ENCODE data around the gene PCDH9.

Gene PCDH9

DNA sequence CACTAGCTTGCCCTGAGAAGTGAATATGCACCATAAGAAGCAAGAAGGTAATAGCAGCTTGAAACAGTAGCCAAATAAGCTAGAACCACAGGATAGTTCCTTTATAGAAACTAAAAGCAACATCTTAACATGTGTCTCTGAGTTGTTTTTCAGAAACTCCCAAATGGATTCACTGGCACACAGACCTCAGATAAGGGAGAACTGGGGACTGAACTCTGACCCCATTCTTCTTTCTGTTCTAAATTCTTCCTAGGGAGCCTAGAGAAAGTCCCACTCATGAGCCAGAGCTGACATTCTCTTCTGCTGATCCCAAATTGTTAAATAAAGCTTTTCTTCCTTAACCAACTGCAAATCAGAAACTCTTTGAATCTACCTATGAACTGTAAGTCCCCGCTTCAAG, 146.1 kb downstream of the PCDH9 start:
- no peak for DNase-seq (ENCODE audit: low read depth)

DNA sequence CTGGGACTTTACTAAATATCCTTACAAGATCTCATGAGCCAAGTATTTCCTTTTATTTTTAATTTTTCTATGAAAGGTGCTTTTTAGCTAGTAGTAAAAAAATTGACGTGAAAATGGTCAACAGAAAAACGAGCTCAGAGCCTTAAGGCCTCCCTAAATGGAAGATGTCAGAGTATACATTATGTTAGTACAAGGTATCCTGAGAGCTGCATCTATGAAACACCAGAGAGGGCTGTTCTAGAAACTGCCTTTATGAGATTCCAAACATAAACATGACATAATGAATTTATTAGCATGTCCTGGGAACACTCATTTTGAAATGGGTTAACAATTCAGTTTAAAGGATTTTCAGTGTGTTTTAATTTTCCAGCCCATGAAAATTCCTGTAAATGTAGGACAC, 146.6 kb downstream of the PCDH9 start:
- no peak for DNase-seq (ENCODE audit: low read depth)

DNA sequence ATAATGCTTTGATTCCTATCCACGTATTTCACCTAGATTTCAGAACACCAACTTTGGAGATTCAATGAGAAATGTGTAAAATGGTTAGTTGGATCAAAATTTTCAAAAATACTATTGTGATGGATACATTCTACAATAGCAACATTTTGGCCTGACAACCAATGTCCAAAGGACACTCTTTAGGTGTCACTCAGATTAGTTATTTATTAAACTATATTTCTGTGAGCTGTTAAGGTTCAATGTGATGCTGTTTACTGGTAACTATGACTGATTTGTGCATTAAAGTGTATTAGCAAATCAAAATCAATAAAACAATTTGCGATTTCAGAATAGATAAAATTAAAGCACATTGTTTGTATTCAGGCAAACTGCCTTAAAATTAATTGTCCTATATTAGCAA, 149.8 kb downstream of the PCDH9 start:
- no peak for DNase-seq (ENCODE audit: low read depth)

DNA sequence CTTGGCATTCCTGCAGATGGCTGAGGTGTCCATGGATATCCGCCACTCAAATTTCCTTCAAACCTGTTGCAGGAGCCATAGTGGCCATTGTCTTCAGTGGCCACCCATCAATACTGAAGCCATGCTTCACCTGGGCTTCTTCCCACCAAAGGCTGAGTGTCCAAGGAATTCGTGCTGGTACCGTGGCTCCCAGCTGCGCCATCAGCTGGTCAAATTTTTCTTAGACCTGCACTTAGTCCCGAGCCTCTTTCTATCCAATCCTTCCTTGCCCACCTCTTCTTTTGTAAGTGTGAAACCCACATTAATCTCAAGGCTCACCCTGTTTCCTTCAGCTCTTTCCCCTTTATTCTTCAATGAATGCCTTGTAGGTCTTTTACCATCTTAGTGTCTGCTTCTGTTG, 152.1 kb downstream of the PCDH9 start:
- no peak for DNase-seq (ENCODE audit: low read depth)

DNA sequence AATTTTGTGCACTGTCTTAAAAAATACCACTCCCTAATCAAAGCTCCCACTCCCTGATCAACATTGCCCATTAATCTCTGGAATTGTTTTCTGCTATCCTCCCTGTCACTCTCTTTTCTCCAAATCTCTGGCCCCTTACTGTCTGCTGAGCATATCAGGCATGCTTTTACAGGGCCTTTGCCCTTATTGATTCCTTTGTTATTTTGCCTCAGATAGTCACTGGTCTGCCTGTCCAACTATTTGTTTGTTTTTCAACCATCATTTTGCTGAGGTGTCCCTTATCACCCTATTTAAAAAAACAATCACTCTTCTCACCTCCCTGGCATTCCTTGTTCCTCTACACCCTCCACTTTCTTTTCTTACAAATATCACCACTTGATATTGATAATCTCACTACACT, 153.0 kb downstream of the PCDH9 start:
- DNase-seq (ENCODE audit: low read depth) = no peak

DNA sequence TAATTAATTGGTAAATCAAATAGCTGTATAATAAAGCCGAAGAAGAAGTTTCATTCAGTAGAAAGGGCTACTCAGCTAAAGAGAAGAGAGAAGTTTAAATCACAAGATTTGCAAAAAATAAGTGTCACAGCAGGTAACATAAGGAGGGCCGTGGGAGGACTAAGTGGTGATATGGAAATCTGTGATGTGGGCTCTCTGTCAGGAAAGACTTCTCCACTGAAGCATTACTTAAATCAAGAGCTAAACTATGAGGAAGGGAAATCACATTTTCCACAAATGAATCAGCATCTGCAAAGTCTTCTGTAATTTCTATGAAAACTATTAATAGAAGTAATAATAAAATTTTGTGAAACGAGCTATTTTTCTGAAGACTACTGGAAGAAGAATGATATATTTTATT, 153.8 kb downstream of the PCDH9 start:
- no peak for DNase-seq (ENCODE audit: low read depth)

DNA sequence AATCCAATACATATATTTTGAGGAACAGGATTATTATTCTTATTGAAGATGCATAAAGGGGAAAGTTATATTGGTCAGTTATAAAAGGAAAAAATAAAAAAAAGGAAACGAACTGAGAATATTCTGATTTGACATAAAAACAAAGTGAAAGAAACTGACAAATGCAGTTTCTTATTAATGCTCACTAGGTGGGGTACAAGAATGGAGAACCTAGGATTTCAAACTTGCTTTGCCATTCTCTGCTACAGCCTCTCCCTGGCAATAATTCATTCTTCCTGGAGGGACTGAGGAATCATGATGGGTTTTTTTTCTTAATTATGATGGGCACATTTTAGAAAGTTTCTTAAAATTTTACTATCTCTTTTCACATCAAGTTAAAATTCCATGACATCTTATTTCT, 154.9 kb downstream of the PCDH9 start:
- DNase-seq (ENCODE audit: low read depth) = peak; percentile 1

DNA sequence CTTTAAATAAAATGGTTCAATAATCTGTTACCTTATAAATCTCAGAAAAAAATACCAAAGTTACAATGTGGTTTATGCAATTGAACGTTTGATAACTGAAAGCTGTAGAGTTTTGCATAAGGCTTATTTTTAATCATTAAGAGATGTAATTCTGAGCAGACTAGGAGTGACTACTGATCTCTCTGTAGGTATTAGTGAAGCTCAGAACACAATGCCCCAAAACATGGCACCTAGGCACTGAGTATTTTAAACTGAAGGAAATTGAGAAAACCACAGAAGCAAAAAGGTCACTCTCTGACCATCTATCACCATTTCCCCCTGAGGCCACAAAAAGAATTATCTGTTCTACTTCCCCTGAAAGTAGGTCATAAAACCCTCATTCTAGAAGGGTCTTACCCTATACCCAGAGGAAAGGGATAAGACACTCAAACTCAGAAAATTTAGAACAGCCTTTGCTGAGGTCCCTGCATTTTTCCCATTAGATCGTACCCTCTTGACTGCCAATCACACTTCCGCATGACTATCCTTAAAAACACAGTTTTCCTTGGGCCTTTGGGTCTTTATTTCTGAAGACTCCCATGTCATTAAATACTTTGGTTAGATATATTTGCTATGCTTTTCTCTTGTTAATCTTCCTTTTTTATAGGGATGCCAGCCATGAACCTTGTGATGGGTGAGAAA, 158.1 kb downstream of the PCDH9 start:
- DNase-seq (ENCODE audit: low read depth) = no peak

DNA sequence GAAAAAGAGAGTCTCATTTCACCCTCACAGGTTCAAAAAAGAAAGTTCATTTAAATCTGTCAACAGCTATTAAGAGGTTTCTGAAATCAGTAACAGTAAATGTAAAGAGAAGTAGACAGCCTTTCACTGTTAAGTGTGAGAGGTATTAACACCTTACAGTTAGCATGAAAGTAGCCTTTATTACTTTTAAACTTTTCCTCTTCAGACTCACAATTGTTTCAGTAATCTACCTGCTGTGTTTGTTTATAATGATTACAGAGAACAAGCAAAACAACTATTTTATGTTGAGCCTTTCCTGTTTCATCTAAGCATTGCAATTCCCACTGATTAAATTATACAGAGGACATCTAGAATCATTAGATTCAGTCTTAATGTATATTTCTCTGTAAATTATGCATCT, 159.8 kb downstream of the PCDH9 start:
- DNase-seq (ENCODE audit: low read depth) = no peak

DNA sequence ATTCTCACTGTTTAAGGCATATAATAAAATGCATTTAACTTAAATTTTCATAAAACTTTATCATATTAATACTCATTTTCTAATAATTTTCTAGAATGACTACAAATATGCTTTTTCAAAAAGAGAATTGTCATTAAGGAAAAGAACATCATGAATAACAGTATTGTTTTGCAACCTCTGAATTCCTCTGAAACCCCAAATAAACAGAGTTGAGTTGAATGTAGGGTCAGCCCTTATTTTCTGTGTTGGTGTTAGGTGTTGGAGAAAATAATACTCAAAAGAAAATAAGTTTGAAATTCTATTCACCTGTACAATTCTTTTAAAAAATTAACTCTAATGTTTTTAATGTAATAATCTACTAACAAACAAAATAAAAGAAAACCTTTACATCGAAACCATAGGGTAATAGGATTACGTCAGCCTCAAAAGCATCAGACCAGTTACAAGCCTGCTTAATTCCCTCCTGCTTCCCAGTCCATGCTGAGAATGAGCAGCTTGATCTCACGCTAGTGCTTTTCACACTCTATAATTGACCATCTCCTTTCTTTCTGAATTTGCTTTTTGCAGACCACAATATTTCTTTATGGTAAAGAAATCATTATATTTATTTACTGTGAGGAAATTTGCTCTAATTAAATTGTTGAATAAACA, 160.9 kb downstream of the PCDH9 start:
- no peak for DNase-seq (ENCODE audit: low read depth)

DNA sequence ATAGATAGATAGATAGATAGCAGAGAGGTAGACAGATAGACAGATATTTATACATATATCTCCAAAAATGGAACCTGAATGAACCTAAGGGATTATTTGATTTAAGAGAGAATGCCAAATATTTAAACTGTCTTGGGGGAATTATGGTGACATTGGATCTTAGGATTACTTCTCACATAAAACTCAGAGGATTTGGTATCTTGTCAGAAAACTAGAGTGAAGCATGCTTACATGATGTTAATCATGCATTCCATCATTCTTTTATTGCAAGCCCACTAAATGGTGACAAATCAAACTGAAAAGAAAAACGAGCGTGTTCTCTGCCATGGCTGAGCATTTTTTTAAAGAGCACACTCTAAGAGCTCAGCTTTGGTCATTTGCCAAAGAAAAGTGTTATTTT, 165.2 kb downstream of the PCDH9 start:
- DNase-seq (ENCODE audit: low read depth) = no peak

DNA sequence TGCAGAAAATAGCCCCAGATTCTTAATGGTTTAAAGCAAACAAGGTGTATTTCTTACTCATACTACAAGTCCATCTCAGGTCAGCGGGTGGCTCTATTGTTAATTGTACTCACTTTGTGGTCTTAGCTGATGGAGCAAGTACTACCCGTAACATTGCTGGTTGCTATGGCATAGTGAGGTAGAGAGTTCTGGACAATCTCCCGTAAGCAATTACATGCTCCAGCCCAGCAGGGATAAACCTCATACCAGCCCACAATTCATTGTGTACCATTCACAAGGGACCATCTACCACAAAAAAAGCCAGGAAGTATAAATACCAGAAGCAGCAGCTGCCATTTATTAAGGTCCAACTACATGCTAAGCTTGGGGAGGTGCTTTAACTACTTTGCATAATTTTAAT, 167.1 kb downstream of the PCDH9 start:
- DNase-seq (ENCODE audit: low read depth) = no peak

DNA sequence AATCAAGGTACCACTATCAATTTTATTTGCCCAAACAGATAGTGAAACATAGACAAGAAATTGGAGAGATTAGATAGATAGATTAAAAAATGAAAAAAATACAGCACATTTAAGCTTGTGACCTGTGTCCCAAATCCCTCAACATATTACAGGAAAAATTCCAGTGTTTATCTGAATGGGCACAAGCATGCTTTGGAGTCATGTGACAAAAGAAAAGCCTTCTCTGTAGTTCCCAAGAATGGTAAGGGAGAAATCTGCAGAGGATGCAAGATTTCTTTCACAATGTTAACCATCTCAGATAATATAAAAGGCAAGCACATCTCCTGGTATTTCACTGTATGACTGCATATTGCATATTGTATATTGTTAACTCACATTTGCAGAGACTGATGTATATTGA, 168.0 kb downstream of the PCDH9 start:
- DNase-seq (ENCODE audit: low read depth) = no peak

DNA sequence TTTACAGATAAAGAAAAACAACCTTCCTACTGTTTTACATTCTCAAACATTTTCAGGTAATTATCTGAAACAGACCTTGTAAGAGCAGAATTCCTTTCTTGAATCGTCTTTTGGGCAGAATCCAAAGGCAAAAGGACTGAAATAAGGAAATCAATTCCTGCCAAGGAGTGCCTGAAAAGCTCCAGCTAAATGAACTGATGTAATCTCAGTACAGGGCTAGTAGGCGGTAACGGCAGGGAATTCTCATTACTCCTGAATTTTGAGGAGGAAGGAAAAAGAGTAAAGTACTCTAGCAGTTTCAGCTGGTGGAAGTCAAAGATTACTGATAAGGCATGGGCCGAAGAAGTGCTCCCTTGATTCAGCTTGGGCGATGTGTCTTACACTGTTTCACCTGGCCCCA, 168.4 kb downstream of the PCDH9 start:
- DNase-seq (ENCODE audit: low read depth) = no peak

DNA sequence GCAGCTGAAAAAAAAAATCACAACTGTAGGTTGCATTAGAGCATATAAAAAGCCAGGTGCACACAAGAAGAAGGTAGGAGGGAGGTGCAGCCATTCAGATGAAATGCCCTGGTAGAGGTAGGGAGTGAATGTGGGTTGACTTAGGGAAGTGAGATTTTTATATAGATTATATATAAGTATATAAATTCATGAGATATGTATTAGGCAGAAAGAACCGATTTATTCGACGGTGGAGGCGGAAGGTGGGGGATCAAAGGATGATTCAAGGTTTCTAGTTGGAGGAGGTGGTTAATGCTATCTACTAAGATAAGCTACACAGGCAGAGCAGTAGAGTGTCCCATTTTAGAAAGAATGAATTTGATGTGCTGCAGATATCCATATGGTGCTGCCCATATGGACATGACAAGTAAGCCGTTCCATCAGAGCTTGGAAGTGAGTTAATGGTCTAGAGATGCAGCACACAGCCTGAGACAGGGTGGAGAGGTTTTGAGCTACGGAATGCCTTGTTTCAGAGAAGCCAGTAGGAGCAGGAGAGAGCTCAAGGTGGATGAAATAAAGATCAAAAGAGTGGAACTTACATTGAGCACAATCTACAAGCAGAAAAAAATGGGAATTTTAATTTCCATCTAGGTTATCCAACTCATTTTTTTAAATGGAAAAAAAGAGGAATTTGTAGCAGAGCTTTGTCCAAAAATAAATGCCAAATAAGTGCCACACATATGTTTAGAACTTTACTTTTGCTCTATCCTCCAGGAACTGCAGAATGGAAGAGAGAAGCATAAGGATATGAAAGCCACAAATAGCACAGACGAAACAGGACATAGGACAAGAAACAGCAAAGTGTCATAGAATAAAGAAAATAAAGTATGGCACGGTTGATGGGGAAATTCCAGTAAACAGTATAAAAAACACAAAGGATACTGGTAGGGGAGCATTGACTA, 177.3 kb downstream of the PCDH9 start:
- DNase-seq (ENCODE audit: low read depth) = no peak

DNA sequence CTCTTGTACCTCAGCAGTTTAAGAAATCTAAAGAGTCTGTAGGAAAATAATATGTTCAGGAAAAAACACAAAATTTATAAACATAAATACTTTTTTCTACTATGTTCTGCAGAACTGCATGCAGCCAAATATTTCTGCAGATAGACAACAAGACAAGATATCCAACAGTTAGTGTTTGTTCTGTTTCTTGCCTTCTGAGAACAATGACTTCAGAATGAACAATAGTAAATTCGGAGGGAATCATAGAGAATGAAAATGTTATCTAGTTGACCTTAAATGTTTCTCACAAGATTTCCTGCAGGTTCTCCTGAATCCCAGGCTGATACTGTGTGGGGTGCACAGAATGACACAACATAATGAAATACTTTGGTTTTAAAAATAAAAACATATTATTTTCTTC, 180.4 kb downstream of the PCDH9 start:
- DNase-seq (ENCODE audit: low read depth) = no peak

DNA sequence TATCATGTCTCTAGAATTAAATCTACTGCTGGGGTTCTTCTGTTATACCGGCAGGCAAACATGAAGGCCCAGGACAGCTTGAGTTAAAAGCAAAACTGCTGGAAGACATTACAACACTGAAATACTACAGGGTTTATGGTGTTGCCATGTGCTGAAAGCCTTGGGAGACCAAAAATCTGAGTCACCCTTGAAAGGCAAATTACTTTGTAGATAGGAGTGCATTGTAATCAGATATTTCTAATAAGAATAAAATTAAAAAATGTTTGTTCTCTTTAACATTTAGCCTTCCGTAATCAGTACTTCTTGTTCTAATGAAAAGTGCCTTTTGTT, 181.3 kb downstream of the PCDH9 start:
- peak; percentile 18 for DNase-seq (ENCODE audit: low read depth)

DNA sequence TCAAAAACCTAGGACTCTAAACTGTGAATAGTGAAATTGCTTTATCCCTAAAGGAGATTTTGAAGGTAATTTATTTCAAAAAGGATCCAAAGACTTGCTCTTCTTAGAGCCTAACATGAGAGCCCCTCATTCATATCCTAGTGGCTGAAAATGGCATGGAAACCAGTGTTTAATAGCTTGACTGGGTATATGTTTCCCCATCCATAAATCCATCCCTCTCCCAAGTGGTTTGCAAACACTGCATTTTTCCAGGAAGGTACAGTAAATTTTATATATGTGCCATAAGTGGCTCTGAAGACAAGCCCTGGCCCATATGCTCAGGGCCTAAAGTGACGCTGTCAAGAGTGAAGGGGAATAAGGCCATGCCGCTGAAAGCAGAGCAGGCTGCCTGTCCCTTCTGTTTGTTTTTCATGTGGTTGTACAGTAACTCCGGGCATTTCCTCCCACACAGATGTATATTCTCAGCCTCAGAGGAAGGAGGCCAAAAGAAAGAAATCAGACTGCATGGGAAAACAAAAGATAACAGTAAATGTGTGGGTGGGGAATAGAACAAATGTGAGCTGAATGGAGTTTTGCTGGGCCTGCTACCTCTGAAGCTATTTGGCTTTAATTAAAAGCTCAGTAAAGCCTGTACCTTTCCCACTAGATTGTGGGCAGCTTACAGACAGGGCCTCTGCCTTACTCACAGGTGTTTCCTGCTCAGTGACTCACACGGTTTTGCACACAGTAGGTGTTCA, 181.9 kb downstream of the PCDH9 start:
- DNase-seq (ENCODE audit: low read depth) = peak; percentile 23

DNA sequence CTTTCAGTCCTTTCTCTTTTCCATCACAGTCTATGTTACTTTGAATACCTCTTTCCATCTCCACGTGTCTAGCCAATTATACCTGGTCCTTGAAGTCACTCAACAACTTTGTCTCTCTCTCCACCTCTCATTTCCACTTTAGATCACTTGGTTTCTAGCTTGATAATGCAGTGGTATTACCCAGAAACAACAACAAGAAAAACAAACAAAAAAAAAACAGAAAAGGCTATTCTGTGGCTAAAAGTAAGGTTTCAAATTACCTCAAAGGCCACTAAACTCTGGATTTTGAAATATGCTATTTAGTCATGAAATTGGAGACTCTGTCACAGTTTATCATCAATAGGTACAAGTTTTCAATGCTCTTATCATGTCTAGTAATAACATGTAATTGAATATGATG, 184.8 kb downstream of the PCDH9 start:
- no peak for DNase-seq (ENCODE audit: low read depth)

DNA sequence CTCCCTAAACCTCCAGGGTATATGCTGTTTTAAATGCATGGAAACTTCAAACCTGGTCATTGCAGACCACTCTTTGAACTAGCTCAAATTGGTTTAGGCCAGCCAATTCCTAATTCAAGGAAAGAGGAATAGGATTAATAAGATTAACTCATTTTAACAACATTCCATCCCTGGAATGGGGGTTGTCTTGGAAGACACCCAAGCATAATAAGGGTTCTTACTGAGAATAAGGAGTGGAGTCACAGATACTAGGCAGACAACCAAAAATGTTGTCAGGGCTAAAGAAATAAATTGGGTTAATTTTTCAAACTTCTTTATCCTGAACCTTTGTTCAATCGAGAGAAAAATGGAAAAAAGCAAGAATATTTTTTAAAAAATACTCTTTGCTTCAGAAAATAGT, 186.2 kb downstream of the PCDH9 start:
- peak; percentile 39 for DNase-seq (ENCODE audit: low read depth)

DNA sequence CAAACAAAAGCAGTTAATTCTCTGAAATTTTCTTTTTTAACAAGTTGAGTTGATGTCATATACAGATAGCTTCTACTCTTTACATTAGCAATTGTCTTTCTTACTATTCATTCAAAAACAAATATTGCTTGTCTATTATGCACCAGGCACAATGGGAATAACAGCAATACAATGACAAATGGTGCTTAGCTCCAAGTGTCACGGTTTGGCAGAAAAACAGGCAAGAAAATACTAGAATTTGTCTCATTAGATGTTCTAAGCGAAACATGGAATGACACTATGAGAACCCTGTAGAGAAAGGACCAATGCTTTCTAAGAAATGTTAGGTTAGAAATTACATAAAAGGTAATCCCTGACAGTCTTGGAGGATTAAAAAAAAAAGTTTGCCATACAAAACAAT, 187.6 kb downstream of the PCDH9 start:
- no peak for DNase-seq (ENCODE audit: low read depth)

DNA sequence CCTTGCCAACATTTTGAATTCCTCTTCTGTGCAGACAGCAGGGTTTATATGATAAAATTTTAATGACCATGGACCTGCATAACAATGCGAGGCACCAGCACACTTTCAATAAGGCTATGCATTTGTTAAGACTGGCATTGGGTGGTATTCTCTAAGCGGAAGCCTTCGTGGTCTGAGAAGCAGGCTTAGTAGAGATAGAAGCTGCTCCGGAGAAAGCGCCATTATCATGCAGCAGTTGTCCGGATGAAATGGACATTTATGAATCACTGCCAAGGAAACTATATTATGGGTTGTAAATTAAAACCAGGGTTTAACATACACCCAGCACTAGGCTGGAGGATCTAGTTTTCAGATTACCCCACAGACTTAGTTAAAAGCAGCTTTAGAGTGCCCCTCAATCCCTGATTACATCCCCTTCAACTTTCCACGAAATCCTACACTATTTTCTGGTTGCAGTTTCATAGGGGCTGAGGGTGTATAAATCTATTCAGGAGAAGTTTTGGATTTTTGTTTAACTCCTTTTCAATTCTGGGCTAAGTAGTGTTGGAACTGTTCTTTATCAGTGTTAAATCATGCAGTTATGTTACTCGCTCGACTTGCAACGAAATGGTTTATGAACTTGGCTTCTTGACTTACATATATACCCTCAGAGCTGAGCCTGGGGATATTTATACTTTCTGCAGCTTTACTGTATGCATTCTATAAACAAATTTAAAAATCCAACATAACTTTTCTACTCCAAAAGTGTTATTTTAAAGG, 193.3 kb downstream of the PCDH9 start:
- no peak for DNase-seq (ENCODE audit: low read depth)

Measured in EH (cell line).